ENCODE data around the gene DYNC1I2.

Gene DYNC1I2

DNA sequence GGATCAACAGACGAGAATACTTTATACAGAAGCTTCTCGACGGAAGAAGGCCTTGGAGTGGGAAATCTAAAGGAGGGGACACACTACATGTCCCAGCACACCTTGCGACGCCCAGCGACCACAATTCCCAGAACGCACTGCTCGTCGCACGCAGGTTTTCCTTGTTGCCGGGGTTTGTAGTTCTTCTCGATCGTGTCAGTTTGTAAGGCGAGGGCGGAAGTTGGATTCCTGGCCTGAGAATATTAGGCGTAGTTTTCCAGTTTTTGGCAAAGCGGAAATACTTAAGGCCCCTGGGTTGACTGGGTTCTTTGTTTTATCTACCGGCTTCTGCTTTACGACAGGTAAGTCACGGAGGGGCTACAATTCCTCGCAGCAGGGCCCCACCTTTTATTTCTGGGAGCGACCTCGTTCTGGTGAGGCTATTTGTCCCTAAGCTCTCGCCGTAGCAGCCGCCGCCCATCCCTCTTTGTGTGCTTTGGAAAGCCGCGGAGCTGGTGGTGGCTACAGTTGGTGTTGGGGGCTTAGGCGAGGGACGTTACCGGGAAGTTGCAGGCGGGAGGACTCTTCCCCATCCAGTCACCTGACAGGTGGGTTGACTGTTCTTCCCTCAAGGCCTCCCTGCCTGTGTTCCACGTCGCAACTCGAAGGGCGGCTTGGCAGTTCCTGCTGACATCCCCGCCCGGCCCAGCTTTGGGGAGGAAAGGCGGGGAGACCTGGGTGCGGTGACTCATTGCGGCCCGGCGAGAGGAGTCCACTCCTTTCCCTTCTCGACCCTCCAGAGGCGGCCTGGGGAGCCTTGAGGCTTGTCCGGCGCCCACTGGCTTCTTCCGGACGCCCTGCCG is at the start of gene DYNC1I2:
Gene DYNC1I2 (plus strand): TSS at position 183 of the 842 bp plus-strand sequence. CDS start 2,687 bp downstream, outside the sequence.
- peak; percentile 97 for DNase-seq

GRCh38 chr2:171651667-171652415 is 35.4 kb upstream of the DYNC1I2 start:
- no peak for DNase-seq

- DNase-seq, result no peak
Measured at GRCh38 chr2:171652416-171652785, 34.9 kb upstream of the DYNC1I2 start.

- DNase-seq, result no peak
Measured at GRCh38 chr2:171655586-171655985, 31.7 kb upstream of the DYNC1I2 start.

GRCh38 chr2:171667041-171667440 is 20.2 kb upstream of the DYNC1I2 start:
- DNase-seq, result no peak

- no peak for DNase-seq
Measured at GRCh38 chr2:171668183-171668582, 19.1 kb upstream of the DYNC1I2 start.

GRCh38 chr2:171669121-171669520 is 18.1 kb upstream of the DYNC1I2 start:
- DNase-seq, result no peak

GRCh38 chr2:171670655-171671054 is 16.6 kb upstream of the DYNC1I2 start:
- DNase-seq, result no peak

DNA sequence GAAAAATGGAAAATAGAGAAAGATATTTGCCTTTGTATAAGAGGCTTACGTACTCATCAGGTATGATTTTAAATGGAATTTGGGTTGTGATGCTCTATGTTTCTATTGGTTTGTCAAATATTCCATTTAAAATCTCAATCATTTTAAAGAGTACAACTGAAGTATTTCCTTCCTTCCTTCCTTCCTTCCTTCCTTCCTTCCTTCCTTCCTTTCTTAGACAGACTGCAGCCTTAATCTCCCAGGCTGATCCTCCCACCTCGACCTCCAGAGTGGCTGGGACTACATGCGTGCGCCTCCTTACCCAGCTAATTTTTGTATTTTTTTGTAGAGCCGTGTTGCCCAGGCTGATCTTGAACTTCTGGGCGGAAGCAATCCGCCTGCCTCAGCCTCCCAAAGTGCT is 15.4 kb upstream of the DYNC1I2 start:
- no peak for DNase-seq

DNA sequence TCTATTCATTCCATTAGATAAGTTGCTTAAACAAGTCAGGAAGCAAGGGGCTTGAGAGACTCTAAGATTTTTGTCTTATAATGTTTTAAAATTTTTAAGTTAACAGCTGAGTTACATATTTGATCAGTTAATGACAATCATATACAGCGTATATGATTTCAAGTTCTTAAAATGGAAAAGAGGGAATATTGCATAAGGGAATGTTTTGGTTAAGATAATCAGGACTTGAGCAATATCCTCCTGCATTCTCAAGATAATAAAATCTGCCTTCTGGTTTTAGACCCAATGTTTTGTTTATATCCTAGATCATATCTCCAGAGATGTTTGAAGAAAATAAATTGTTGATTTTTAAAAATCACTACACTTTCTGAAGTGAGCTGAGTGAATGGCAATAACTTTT is 13.4 kb upstream of the DYNC1I2 start:
- DNase-seq, result no peak

GRCh38 chr2:171675810-171676345 is 11.4 kb upstream of the DYNC1I2 start:
- DNase-seq, result no peak

- DNase-seq, result no peak
Measured at GRCh38 chr2:171678619-171679018, 8.7 kb upstream of the DYNC1I2 start.

DNA sequence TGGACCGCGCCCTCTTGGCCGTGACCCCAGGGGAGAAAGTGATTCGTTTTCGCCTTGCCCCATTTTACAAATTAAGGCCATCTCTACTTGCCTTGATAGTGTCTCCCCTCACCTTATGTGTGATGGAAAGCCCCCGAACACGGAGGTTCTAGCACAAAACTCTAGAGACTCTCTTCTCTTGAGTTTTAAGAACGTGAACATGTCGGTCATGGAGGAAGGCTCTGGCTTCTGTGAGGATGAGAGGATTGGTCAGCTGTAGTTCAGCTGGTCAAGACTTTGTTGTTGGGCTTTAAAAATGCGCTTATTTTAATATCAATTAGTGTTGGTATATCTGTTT is 828 bp downstream of the DYNC1I2 start:
- DNase-seq, result no peak

GRCh38 chr2:171692331-171692730 is 5.1 kb downstream of the DYNC1I2 start:
- DNase-seq, result no peak

- DNase-seq, result no peak
Measured at GRCh38 chr2:171702781-171703556, 15.7 kb downstream of the DYNC1I2 start.

DNA sequence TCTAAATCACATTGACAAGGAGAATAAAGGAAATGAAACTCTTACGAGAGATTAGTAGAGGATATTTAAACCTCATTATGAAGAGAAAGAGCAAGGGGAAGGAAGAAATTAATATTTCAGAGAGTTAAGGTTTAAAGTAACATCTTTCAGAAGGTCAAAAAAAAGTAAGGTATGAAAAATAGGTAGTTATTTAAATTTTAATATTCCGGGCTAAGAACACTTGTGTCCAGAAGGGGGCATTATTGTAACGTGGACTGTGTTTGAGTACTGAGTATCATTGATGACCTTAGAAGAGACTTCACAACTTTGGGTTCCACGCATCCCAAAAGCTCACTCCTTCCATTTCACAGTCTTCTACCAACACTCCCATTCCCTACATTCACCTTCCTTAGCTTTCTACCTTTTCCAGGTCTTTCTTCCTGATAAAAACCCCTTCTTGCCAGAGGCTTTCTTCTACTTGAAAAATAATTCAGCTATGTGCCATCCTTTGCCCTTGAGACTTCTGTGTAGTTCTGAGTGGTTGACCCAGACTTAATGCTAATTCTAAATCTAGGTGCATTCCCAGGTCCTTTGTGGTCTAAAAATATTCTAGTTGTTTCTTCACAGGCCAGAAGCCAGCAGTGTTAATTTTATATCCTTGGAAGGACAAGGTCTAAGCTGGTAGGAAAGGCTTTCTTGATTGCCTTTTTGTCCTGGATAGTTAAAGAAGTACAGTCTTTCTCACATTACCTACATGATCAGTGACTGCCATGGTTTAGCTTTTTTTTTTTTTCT is 16.5 kb downstream of the DYNC1I2 start:
- DNase-seq, result peak; percentile 54

- DNase-seq, result peak; percentile 54
Measured at GRCh38 chr2:171706152-171706803, 19.0 kb downstream of the DYNC1I2 start.

DNA sequence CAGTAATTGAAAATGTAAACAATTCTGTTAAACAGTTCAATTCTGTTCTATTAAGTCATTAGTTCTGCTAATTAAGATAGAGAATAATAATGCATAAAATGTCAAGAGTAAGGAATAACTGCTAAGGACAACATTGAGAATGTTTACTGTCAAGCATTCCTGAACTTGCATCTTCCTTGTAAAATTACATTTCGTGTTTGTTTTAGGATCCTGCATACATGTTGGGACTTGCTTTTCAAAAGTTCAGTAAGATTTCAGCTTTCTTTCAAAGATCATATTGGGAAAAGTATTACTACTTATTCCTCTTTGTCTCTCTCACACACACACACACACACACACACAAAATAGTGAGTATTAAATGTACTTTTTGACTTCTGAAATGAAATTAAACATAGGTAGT is 20.5 kb downstream of the DYNC1I2 start:
- DNase-seq, result no peak

- DNase-seq, result no peak
Measured at GRCh38 chr2:171709011-171709685, 21.9 kb downstream of the DYNC1I2 start.

GRCh38 chr2:171711351-171711750 is 24.1 kb downstream of the DYNC1I2 start:
- no peak for DNase-seq

- DNase-seq, result no peak
Measured at GRCh38 chr2:171712051-171712450, 24.8 kb downstream of the DYNC1I2 start.
